K562 (cell line): ENCODE data around the gene BCR. TPM values are rescaled to one million over a fixed set of nuclear protein-coding genes. Genes with fewer than 3 reads are reported as not detected.

Source experiments
- ATAC-seq: fragments of 200-7000 bp; cut with Tn5 transposase; 3 replicates; pipeline ENCODE4 v1.9.1; 2020; ENCODE audit warnings: moderate library complexity
- BruUV-seq: library from RNA; stranded (reverse); fragments of 400-500 nt; replicated peaks from 2 replicates; lab custom pipeline; 2021; lab: Mats Ljungman, UMichigan
- CTCF ChIA-PET: fragments of 300-600 bp; formaldehyde crosslinking; extraction: SDS; loops from one replicate; lab custom pipeline; 2021; ENCODE audit warnings: low intra/inter-chr PET ratio; lab: Yijun Ruan, JAX
- POLR2A ChIA-PET: fragments of 300-600, 350-650 bp; sonication (Branson Sonifier 250); formaldehyde crosslinking; extraction: SDS; loops from one replicate; lab custom pipeline; 2021; ENCODE audit warnings: antibody characterized with exemption, inconsistent platforms; lab: Yijun Ruan, JAX
- DNase-seq, 4 experiments: peaks; one replicate each; pipeline versions ENCODE4 v3.0.0 to v3.0.0-alpha.2; 2011 to 2018; ENCODE audit warnings: low spot score in 3 of 4, mixed read lengths in 3 of 4; ENCODE audit errors: extremely low read depth in 1 of 4
- FAIRE-seq: peaks from 2 replicates; lab custom pipeline; 2011; peaks lifted over from hg19 to GRCh38; lab: Jason Lieb, UNC
- H2AFZ ChIP-seq: 2 replicates; pipeline ENCODE4 v1.6.0; 2011; ENCODE audit warnings: low read depth, low read length, control low read depth, inconsistent platforms
- H3K27ac ChIP-seq: fragments of 200-600 bp; 3 replicates; pipeline ENCODE4 v1.8.0; 2011; ENCODE audit warnings: low read depth, mild to moderate bottlenecking, control low read depth, inconsistent platforms, low read length, moderate library complexity, mixed read lengths; ENCODE audit errors: extremely low read depth
- H3K27me3 ChIP-seq, 2 experiments: fragments of 300-600 bp in 1 of 2; 2 replicates in 1 of 2; 3 replicates in 1 of 2; pipeline versions ENCODE4 v1.6.0 to v1.8.0; 2011; ENCODE audit warnings: inconsistent platforms in 2 of 2, low read length in 2 of 2, mild to moderate bottlenecking in 1 of 2, mixed read lengths in 1 of 2, moderate library complexity in 1 of 2; ENCODE audit not compliant: control insufficient read depth in 2 of 2, insufficient read depth in 2 of 2
- H3K36me3 ChIP-seq: fragments of 300-600 bp; 3 replicates; pipeline ENCODE4 v1.8.0; 2011; ENCODE audit warnings: mild to moderate bottlenecking, low read length, inconsistent platforms; ENCODE audit not compliant: control insufficient read depth, insufficient read depth
- H3K4me1 ChIP-seq, 2 experiments: fragments of 200-600 bp in 1 of 2; replicated peaks in 1 of 2; 2 replicates in 1 of 2; 3 replicates in 1 of 2; pipeline versions ENCODE4 v1.5.1 to v1.8.0; 2011; ENCODE audit warnings: inconsistent platforms in 2 of 2, low read length in 2 of 2, mild to moderate bottlenecking in 1 of 2, mixed read lengths in 1 of 2, moderate library complexity in 1 of 2; ENCODE audit not compliant: control insufficient read depth in 2 of 2, insufficient read depth in 2 of 2
- H3K4me2 ChIP-seq: 2 replicates; pipeline ENCODE4 v1.6.1; 2011; ENCODE audit warnings: low read length, control low read depth, inconsistent platforms, mixed read lengths; ENCODE audit not compliant: insufficient read depth
- H3K4me3 ChIP-seq: fragments of 200-600 bp; sonication (generic), shearing (Covaris generic); 2 replicates; pipeline ENCODE4 v1.5.1; 2016; ENCODE audit warnings: control low read depth, inconsistent platforms
- H3K79me2 ChIP-seq: fragments of 200-600 bp; 3 replicates; pipeline ENCODE4 v1.8.0; 2011; ENCODE audit warnings: low read length, inconsistent platforms; ENCODE audit not compliant: control insufficient read depth, insufficient read depth
- H3K9ac ChIP-seq, 2 experiments: 2 replicates each; pipeline versions ENCODE4 v1.6.0 to v1.6.1; 2011; ENCODE audit warnings: low read depth in 2 of 2, low read length in 2 of 2, control low read depth in 1 of 2, inconsistent platforms in 1 of 2, mild to moderate bottlenecking in 1 of 2, mixed read lengths in 1 of 2; ENCODE audit not compliant: insufficient read depth in 1 of 2
- H3K9me1 ChIP-seq: one replicate; pipeline ENCODE4 v1.6.0; 2011; ENCODE audit warnings: inconsistent platforms, mild to moderate bottlenecking, low read length, moderate library complexity; ENCODE audit not compliant: control insufficient read depth, insufficient read depth
- H3K9me3 ChIP-seq: replicated peaks from 2 replicates; pipeline ENCODE4 v1.5.1; 2011; ENCODE audit warnings: low read depth, low read length, inconsistent platforms; ENCODE audit not compliant: control insufficient read depth, insufficient read depth
- H4K20me1 ChIP-seq: replicated peaks from 2 replicates; pipeline ENCODE4 v1.6.1; 2011; ENCODE audit warnings: low read length, inconsistent platforms, mixed read lengths; ENCODE audit not compliant: control insufficient read depth, insufficient read depth
- CEBPG ChIP-seq, 3 experiments: fragments of 200-800 bp in 1 of 3; sonication (Bioruptor generic) in 1 of 3; sonication (generic) in 1 of 3; formaldehyde crosslinking in 1 of 3; IDR thresholded peaks in 2 of 3; conservative IDR thresholded peaks in 1 of 3; 2 replicates each; pipeline versions ENCODE4 v1.6.1 to v1.8.0; 2016 to 2022; ENCODE audit warnings: missing compliant biosample characterization in 2 of 3, missing genetic modification characterization in 2 of 3, mild to moderate bottlenecking in 1 of 3, missing genetic modification reagents in 1 of 3
- ZNF830 ChIP-seq: fragments of 250-450 bp; sonication (Bioruptor Pico); IDR thresholded peaks from 2 replicates; pipeline ENCODE4 v1.5.0; 2021; ENCODE audit warnings: mild to moderate bottlenecking
- WGBS: fragments of 100-300 bp; shearing (Covaris generic); methylation state at CpG from one replicate; pipeline ENCODE4 v1.1.6; 2016; ENCODE audit warnings: low coverage, mixed read lengths; ENCODE audit not compliant: insufficient coverage; ENCODE audit errors: missing lambda C conversion rate; 5-methylcytosine and 5-hydroxymethylcytosine counted together
- in situ Hi-C: fragments of 300-500 bp; cut with MboI; formaldehyde crosslinking; loops from 4 replicates; pipeline ENCODE4 v1.15.0; 2018; ENCODE audit warnings: inconsistent platforms, mixed read lengths
- intact Hi-C: fragments of 100-400 bp; cut with micrococcal nuclease; formaldehyde crosslinking; loops from 2 replicates; pipeline ENCODE4 v1.14.2; 2022
- polyA plus RNA-seq, 8 experiments: library from polyadenylated mRNA; depleted of rRNA in 4 of 8; stranded (reverse) in 5 of 8; unstranded in 3 of 8; fragments of >200 nt; fragmentation: Nextera tagmentation in 2 of 8; fragmentation: Illumina TruSeq in 1 of 8; extraction: Ambion mirVana in 2 of 8; extraction: Trizol in 1 of 8; gene quantifications; 2 replicates each; pipeline versions ENCODE4 v1.2.1 to v1.2.3, GENCODE V29; 2011 to 2014; ENCODE audit warnings: inconsistent platforms in 1 of 8, missing spikeins in 1 of 8
- total RNA-seq, 7 experiments: library from RNA; depleted of rRNA in 6 of 7; stranded (reverse); fragments of >200 nt in 6 of 7; fragmentation: Illumina TruSeq in 2 of 7; extraction: Trizol in 2 of 7; gene quantifications; 2 replicates each; pipeline versions ENCODE4 v1.2.1 to v1.2.3, GENCODE V29; 2011 to 2021; ENCODE audit warnings: low replicate concordance in 1 of 7
- TF ChIP-seq, protein P1 (sequence below): sonication (generic); formaldehyde crosslinking; IDR thresholded peaks from 2 replicates; pipeline ENCODE4 v1.8.1; 2023; ENCODE audit warnings: mild to moderate bottlenecking, missing genetic modification reagents
- TF ChIP-seq, protein P2 (sequence below), 2 experiments: fragments of 450-650 bp in 1 of 2; sonication (generic) in 1 of 2; formaldehyde crosslinking; conservative IDR thresholded peaks; 2 replicates each; pipeline versions ENCODE4 v1.4.0 to v1.8.1; 2020 to 2022; ENCODE audit warnings: mild to moderate bottlenecking in 1 of 2, missing genetic modification reagents in 1 of 2
- TF ChIP-seq, protein P3 (sequence below): sonication (generic); formaldehyde crosslinking; IDR thresholded peaks from 2 replicates; pipeline ENCODE4 v1.8.1; 2023; ENCODE audit warnings: mild to moderate bottlenecking, missing genetic modification reagents, moderate library complexity

BCR gene
- total and polyA plus RNA-seq, 9 of the 15 experiments (the other 6 are each of a cell fraction or from before 2014, with no cell fraction given): 0.41 to 150 (median 45.6) TPM

DNA sequence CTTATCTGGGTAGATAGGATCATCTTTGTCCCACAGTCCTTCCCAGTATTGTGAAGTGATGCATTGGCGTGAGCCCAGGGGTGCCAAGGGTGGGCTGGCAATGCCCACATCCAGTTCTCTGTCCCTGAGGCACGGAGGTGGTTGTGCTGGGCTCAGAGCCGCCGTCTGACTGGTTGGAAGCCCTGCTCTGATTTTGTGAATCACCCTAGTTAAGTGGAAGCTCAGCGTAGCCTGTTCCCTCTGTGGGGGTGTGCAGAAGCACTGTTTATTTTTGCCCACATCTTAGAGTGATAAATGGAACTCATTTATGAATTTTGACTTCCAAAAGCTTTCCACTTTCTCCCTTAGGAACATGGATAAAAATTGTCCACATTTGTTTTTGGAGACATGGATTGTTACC lies 13.6 kb downstream of the BCR start (continued):
- TF ChIP-seq CEBPG (CRISPR knock-in tag; IDR thresholded peaks at IDR 0.05) (no peak), CEBPG (tag; conservative IDR thresholded peaks at IDR 0.05 in 1 of 2, IDR thresholded peaks at IDR 0.05 in 1 of 2) (no peak)

DNA sequence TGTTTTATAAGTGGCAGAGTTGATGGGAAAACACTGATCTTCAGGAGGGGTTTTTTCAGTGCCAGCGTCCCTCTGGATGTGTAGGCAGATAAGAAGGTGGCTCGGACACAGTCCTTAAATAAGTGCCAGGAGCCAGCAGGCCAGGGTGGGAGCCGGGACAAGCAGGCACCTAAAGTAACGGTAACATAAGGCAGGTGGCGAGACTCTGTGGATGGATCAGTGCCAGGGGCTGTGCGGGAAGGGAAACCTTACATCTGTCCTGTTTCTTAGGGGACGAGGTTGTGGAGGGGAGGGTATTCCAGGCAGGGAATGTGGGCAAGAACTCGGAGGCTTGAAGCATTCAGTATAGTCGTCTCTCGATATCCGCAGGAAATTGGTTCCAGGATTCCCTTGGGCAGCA lies 15.9 kb downstream of the BCR start:
- peaks cover 85% of the 10 kb centered on the region for H3K79me2 ChIP-seq

More for the DNA sequence above, 15.9 kb downstream of the BCR start:
- no peak for FAIRE-seq
- 88% methylated on average over 11 of the region's 11 CpGs for WGBS
- H4K20me1 ChIP-seq: peaks cover 59% of the 10 kb centered on the region
- ChIA-PET POLR2A (interaction anchor here (0.6 to 86.5 kb wide), 5 partner anchors 5 to 180 kb away, joined by 3 to 3476 read pairs (median 5); partner anchors contain the start of genes BCR and RAB36), CTCF (no interaction called here)
- H3K27ac ChIP-seq: no peak overlapping the region
- no peak overlapping the region for H3K4me2 ChIP-seq
- H3K36me3 ChIP-seq: peaks cover 66% of the 10 kb centered on the region; the same call in 2 of the 3 replicates
- peaks cover 42% of the 10 kb centered on the region for H3K9me1 ChIP-seq
- ATAC-seq: no peak
- H3K4me3 ChIP-seq: no peak overlapping the region
- intact Hi-C loops: no loop called here
- in situ Hi-C loops: no loop called here
- no peaks in the 10 kb centered on the region for H3K27me3 ChIP-seq
- peak overlapping the region in 1 of 2 experiments; percentile 10; a peak in 2 of 4 replicates for H3K9ac ChIP-seq
- H3K9me3 ChIP-seq: no peaks in the 10 kb centered on the region
- peaks cover 16 to 30% of the 10 kb centered on the region in 2 experiments for H3K4me1 ChIP-seq
- no peak overlapping the region for H2AFZ ChIP-seq
- TF ChIP-seq, protein P1, sequence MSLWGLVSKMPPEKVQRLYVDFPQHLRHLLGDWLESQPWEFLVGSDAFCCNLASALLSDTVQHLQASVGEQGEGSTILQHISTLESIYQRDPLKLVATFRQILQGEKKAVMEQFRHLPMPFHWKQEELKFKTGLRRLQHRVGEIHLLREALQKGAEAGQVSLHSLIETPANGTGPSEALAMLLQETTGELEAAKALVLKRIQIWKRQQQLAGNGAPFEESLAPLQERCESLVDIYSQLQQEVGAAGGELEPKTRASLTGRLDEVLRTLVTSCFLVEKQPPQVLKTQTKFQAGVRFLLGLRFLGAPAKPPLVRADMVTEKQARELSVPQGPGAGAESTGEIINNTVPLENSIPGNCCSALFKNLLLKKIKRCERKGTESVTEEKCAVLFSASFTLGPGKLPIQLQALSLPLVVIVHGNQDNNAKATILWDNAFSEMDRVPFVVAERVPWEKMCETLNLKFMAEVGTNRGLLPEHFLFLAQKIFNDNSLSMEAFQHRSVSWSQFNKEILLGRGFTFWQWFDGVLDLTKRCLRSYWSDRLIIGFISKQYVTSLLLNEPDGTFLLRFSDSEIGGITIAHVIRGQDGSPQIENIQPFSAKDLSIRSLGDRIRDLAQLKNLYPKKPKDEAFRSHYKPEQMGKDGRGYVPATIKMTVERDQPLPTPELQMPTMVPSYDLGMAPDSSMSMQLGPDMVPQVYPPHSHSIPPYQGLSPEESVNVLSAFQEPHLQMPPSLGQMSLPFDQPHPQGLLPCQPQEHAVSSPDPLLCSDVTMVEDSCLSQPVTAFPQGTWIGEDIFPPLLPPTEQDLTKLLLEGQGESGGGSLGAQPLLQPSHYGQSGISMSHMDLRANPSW (CRISPR knock-in tag): peak; percentile 44; the same call in 1 of the 2 replicates
- no peak for TF ChIP-seq ZNF830
- TF ChIP-seq, protein P2, sequence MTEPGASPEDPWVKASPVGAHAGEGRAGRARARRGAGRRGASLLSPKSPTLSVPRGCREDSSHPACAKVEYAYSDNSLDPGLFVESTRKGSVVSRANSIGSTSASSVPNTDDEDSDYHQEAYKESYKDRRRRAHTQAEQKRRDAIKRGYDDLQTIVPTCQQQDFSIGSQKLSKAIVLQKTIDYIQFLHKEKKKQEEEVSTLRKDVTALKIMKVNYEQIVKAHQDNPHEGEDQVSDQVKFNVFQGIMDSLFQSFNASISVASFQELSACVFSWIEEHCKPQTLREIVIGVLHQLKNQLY (CRISPR knock-in tag; conservative IDR thresholded peaks at IDR 0.05): peak in 1 of 2 experiments; percentile 91; a peak in 2 of 4 replicates
- TF ChIP-seq, protein P3, sequence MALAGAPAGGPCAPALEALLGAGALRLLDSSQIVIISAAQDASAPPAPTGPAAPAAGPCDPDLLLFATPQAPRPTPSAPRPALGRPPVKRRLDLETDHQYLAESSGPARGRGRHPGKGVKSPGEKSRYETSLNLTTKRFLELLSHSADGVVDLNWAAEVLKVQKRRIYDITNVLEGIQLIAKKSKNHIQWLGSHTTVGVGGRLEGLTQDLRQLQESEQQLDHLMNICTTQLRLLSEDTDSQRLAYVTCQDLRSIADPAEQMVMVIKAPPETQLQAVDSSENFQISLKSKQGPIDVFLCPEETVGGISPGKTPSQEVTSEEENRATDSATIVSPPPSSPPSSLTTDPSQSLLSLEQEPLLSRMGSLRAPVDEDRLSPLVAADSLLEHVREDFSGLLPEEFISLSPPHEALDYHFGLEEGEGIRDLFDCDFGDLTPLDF (CRISPR knock-in tag): peak; percentile 19; the same call in 1 of the 2 replicates
- DNase-seq: peak in 1 of 4 experiments; percentile 69
- no TSS peak for BruUV-seq
